Pulmonary artery endothelial cell (primary cell): ENCODE data around the gene OSBPL3. TPM values are rescaled to one million over a fixed set of nuclear protein-coding genes. Genes with fewer than 3 reads are reported as not detected.
A peak's percentile ranks its signal among the peaks of the same experiment; 100 is the strongest.
"Not testable (repeated sequence)": the region's sequence is repeated elsewhere in the genome, so short reads cannot be mapped to it uniquely, and the experiment has no call there.

ENCODE experiments used
- DNase-seq: peaks from one replicate; pipeline ENCODE4 v3.0.0-alpha.2; 2011; ENCODE audit warnings: low read depth, low spot score
- total RNA-seq: library from RNA; depleted of rRNA; stranded (reverse); fragments of >200 nt; gene quantifications from 2 replicates; pipeline ENCODE4 v1.2.3, GENCODE V29; 2014

The OSBPL3 gene
- total RNA-seq, 1 donor from 2014 or later = 28.2 TPM

GRCh38 chr7:24800073-24800472, 179.9 kb downstream of the OSBPL3 start:
- no peak for DNase-seq

DNA sequence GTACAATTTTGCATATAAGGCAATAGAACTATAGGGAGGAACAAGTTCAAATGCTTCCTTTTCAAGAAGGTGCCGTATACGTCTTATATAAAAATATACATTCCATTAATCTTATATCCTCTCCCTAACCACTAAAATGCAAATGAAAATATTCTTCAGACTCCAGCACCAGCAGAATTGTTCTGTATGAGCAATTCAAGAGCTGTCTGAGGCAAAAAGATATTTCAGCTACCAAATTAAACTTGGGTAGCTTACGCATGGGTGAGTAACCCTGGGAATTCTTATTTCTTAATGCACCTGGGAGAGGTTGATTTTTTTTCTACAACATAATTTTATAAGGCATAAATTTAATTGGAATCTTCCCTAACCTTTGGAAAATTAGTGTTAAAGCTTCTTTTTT, 180.5 kb downstream of the OSBPL3 start:
- no peak for DNase-seq

GRCh38 chr7:24798261-24798660, 181.7 kb downstream of the OSBPL3 start:
- DNase-seq = no peak

DNA sequence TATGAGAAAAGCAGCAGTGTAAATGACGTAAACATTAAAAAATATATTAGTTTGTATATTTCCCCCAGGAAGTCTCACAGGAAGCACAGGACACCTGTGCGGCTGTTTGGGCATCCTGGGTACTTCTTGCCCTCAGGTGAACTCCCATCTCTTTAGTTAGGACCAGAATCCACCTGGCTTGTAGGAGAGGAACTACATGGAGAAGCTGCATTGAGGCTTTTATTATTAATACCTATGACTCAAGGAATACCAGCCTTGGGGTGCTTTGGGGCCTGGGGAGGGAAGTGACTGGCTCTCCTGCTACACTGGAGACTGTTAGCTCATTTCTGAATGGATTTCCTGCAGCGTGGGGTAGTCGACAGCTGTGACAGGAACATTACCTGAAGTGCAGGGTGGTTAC, 182.7 kb downstream of the OSBPL3 start:
- DNase-seq = no peak

DNA sequence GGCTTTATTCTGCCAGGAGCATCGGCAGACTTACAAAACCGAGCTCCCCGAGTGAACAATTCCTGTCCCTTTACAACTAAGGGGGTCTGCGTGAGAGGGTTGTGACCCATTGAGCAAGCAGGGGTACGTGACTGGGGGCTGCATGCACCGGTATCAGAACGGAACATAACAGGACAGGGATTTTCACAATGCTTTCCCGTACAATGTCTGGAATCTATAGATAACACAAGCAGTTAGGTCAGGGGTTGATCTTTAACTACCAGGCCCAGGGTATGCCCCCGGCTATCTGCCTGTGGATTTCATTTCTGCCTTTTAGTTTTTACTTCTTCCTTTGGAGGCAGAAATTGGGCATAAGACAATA, 184.6 kb downstream of the OSBPL3 start:
- DNase-seq = no peak

DNA sequence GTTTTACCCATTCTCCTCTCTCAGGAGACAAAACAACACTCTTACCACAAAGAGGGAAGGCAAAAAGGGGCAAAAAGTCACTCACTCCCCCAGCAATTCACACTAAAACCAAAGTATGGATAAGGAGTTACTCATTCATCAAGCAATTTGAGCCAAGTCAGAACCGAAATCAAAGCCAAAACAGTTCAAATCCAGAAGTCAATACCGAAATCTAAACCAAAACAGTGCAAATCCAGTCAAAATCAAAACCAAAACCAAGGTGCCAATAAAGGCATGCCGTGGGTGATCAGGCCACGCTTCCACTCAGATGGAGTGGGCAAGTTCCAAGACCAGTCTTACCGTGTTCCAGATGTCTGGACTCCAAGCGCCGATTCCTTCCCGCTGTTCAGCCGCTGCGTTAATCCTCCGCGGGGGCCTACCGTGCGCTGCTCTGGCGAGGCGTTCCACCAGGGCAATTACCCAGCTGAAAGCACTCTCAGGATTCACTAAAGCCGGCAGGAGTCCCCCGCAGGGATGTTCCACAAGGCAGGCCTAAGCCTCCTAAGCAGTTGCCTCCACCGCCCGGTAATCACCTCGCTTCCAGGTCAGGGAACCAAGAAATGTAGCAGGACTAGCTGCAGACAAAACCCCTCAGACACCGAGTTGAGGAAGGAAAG, 185.1 kb downstream of the OSBPL3 start:
- DNase-seq = not testable (repeated sequence)

GRCh38 chr7:24793982-24794648, 185.9 kb downstream of the OSBPL3 start:
- no peak for DNase-seq

GRCh38 chr7:24788961-24789576, 190.9 kb downstream of the OSBPL3 start:
- no peak for DNase-seq

- no peak for DNase-seq
Observed at GRCh38 chr7:24788075-24788474, 191.9 kb downstream of the OSBPL3 start.

GRCh38 chr7:24786941-24787340, 193.0 kb downstream of the OSBPL3 start:
- DNase-seq = peak; percentile 87

GRCh38 chr7:24786306-24786705, 193.7 kb downstream of the OSBPL3 start:
- no peak for DNase-seq

- DNase-seq = no peak
Observed at GRCh38 chr7:24784277-24784676, 195.7 kb downstream of the OSBPL3 start.

DNA sequence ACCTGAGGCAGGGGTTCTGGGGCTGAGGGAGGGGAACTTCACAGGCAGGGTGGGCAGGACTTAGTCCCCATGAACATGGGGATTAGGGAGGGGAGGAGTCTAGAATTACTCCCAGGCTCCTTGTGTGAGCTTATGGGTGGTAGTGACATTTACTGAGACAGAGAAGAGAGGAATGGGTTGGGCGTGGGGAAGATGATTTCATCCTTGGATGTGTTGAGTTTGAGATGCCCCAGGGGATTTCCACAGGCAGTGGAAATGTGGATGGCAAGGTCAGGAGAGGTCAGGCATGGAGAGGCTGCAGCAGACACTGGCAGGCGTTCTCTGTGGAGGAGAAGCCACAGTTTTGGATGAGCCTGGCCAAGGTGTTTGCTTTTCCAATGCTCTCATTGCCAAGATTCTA, 196.3 kb downstream of the OSBPL3 start:
- no peak for DNase-seq

DNA sequence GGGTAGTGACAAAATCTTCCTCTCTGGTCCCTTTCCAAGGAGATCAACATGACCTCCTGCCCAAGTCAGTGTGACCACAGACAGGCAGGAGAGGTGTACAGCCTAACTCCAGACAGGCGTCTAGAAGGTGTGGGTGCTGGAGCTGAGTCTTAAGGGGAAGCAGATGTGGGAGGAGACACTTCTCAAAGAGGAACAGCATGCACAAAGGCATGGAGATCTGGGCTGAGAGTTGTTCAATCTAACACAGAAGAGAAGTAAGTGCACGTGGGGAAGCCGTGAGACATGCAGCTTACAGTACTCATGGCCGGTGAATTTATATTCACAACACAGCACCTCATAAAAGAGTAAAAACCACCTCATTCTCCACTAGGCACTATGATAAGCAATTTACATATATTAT, 198.9 kb downstream of the OSBPL3 start:
- DNase-seq = no peak

- DNase-seq = no peak
Observed at GRCh38 chr7:24779283-24779655, 200.7 kb downstream of the OSBPL3 start.

GRCh38 chr7:24778543-24779282, 201.3 kb downstream of the OSBPL3 start:
- no peak for DNase-seq

DNA sequence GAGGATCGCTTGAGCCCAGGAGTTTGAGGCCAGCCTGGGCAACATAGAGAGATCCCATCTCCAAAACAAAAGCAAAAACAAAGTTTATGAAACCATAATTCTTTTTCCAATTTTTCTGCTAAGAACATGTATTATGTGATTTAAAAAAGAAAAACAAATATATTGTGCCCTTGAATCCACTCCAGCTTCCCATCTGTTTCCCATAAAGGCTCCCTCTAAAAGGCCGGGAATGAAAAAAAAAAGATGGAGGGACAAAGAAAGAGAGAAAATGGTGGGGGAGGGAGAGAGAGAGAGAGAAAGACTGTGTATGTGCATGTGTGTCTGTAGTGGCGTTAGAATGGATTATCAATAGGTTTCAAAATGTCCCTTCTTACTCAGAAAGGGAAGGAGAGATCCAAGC, 202.2 kb downstream of the OSBPL3 start:
- no peak for DNase-seq

- no peak for DNase-seq
Observed at GRCh38 chr7:24773646-24774045, 206.3 kb downstream of the OSBPL3 start.

- DNase-seq = no peak
Observed at GRCh38 chr7:24769851-24770250, 210.1 kb downstream of the OSBPL3 start.

DNA sequence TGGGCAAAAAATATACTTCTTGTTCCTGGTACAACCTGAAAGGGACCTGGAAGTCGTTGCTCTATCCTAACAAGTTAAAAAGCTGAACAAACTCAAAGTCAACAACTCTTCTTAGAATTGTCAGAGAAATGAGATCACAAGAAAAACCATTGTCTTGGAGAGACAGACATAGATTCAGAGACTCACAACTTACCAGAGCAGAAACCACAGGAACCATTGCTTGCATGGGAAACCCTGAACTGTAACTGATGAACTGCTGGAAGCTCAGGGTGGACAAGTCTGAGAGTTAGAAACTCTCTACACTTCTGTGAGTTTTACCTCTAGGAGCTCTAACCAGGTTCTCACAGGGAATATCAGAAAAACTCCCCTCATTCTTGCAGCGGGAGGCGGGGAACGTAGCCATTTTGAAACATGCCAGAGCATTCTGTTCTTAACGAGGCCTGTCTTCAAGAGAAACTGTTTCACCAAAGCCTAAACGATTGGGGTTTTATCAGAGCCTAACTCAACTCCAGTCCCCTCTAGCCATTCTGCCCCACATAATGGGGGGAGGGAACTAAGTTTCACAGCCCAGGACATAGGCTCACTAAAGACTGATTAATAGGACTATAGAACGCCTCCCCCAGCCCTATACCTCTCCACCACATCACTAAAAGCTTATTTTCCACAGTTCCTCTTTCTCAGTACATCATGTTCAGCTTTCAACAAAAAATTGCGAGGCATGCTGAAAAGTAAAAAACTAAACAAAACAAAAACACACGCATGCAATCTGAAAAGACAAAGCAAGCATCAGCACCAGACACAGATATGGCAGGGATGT, 210.8 kb downstream of the OSBPL3 start:
- DNase-seq = no peak

DNA sequence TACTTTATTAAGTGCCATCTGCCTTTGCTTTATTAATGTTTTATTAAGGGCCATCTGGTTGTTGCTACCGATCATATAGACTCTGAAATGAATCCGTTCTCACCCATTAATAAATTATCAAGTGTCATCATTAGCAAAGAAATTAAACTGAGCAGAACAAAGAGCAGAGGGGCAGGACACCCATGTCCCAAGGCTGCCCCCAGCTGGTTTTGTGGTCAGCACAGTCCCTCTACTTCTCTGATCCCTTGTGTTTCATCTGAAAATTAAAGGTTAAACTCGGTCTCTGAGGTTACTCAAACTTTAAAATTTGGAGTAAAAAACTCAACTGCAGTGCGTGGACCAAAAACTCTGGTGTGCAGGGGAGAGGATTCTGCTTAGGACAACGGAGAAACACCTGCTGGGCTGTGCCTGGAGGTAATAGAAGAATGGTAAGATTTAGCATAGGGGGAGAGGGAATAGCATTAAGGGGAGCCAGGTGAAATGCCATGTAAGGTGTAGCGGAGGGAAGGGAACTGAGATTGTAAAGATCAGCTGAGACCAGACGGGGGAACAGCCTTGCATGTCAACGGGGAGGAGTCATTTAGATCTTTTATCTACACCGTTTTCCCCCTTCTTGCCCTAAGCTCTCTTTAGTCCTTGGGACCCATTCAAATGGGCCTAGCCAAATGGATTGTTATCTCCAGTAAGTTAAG, 212.0 kb downstream of the OSBPL3 start:
- DNase-seq = no peak
